WTC11 (cell line): Measurements from ENCODE around the gene SOCS3. TPM values are rescaled to one million over a fixed set of nuclear protein-coding genes. Genes with fewer than 3 reads are reported as not detected.

Source experiments
- ATAC-seq: fragments of 200-7000 bp; cut with Tn5 transposase; 2 replicates; pipeline ENCODE4 v1.10.0; 2021; ENCODE audit warnings: mild to moderate bottlenecking, moderate library complexity
- CTCF ChIA-PET: fragments of 300-600 bp; sonication (Branson Sonifier 250); formaldehyde crosslinking; loops from one replicate; lab custom pipeline; 2021; ENCODE audit warnings: antibody characterized with exemption; lab: Charles Lee
- POLR2A ChIA-PET: fragments of 350-600 bp; sonication (Branson Sonifier 250); formaldehyde crosslinking; loops from one replicate; lab custom pipeline; 2021; ENCODE audit warnings: antibody characterized with exemption; lab: Charles Lee
- DNase-seq: peaks from one replicate; pipeline ENCODE4 v3.0.0; 2021; ENCODE audit warnings: low spot score
- H3K27ac Mint-ChIP-seq: 2 replicates; pipeline ENCODE4 v1.8.0; 2021; ENCODE audit warnings: mixed read lengths
- H3K27me3 Mint-ChIP-seq: 2 replicates; pipeline ENCODE4 v1.8.0; 2021; ENCODE audit warnings: low read depth, mild to moderate bottlenecking, moderate library complexity, mixed read lengths
- H3K36me3 Mint-ChIP-seq: 2 replicates; pipeline ENCODE4 v1.8.0; 2021; ENCODE audit warnings: mixed read lengths
- H3K4me1 Mint-ChIP-seq: 2 replicates; pipeline ENCODE4 v1.8.0; 2022; ENCODE audit warnings: mixed read lengths
- H3K4me3 Mint-ChIP-seq: 2 replicates; pipeline ENCODE4 v1.8.0; 2021; ENCODE audit warnings: mild to moderate bottlenecking, moderate library complexity, mixed read lengths
- H3K9me3 Mint-ChIP-seq: 2 replicates; pipeline ENCODE4 v1.8.0; 2021; ENCODE audit warnings: mixed read lengths
- CTCF ChIP-seq: fragments of 200-600 bp; IDR thresholded peaks from 2 replicates; pipeline ENCODE4 v1.8.0; 2022; ENCODE audit warnings: antibody characterized with exemption
- E2F1 ChIP-seq: sonication (generic); formaldehyde crosslinking; IDR thresholded peaks from 2 replicates; pipeline ENCODE4 v1.8.0; 2022; ENCODE audit warnings: mild to moderate bottlenecking, missing genetic modification reagents
- ETV6 ChIP-seq: sonication (generic); formaldehyde crosslinking; IDR thresholded peaks from 2 replicates; pipeline ENCODE4 v1.8.1; 2022; ENCODE audit warnings: mild to moderate bottlenecking, missing genetic modification reagents
- FOXP1 ChIP-seq: sonication (generic); formaldehyde crosslinking; IDR thresholded peaks from 2 replicates; pipeline ENCODE4 v1.8.0; 2022; ENCODE audit warnings: missing genetic modification reagents, mild to moderate bottlenecking, moderate library complexity, borderline replicate concordance
- GTF2I ChIP-seq: fragments of 250-450 bp; sonication (Bioruptor Pico); conservative IDR thresholded peaks from 2 replicates; pipeline ENCODE4 v1.4.0; 2021; ENCODE audit warnings: mild to moderate bottlenecking
- TEAD4 ChIP-seq: sonication (generic); formaldehyde crosslinking; IDR thresholded peaks from 2 replicates; pipeline ENCODE4 v1.8.0; 2022; ENCODE audit warnings: mild to moderate bottlenecking, missing genetic modification reagents
- ZBTB21 ChIP-seq: sonication (generic); formaldehyde crosslinking; IDR thresholded peaks from 2 replicates; pipeline ENCODE4 v1.8.1; 2023; ENCODE audit warnings: mild to moderate bottlenecking, missing genetic modification reagents, borderline replicate concordance
- ZNF396 ChIP-seq: fragments of 250-450 bp; sonication (Bioruptor Pico); IDR thresholded peaks from 2 replicates; pipeline ENCODE4 v1.8.0; 2021; ENCODE audit warnings: mild to moderate bottlenecking, moderate library complexity, borderline replicate concordance
- ZNF423 ChIP-seq: fragments of 250-450 bp; sonication (Bioruptor Pico); IDR thresholded peaks from 2 replicates; pipeline ENCODE4 v2.1.2; 2022; ENCODE audit warnings: mild to moderate bottlenecking, moderate library complexity
- ZNF425 ChIP-seq: fragments of 250-450 bp; sonication (Bioruptor Pico); conservative IDR thresholded peaks from 2 replicates; pipeline ENCODE4 v1.9.0; 2021; ENCODE audit warnings: mild to moderate bottlenecking
- ZNF512 ChIP-seq: sonication (generic); formaldehyde crosslinking; IDR thresholded peaks from 2 replicates; pipeline ENCODE4 v1.8.1; 2022; ENCODE audit warnings: missing genetic modification reagents, borderline replicate concordance
- total RNA-seq: library from RNA; stranded (reverse); gene quantifications from 3 replicates; pipeline ENCODE4 v1.2.3, GENCODE V29; 2021

SOCS3 gene
- total RNA-seq, 1 experiment from 2014 or later: 23.8 TPM

- TF ChIP-seq ZNF512 (CRISPR knock-in tag): no peak
- TF ChIP-seq CTCF: no peak
- TF ChIP-seq, all 79 proteins: peak for 0
Observed at GRCh38 chr17:78318843-78319242, 41.0 kb downstream of the SOCS3 start (continued).

- POLR2A ChIA-PET: interaction anchor here (1.9 to 3.2 kb wide), 2 partner anchors 41 to 43 kb away, joined by 5 to 11 read pairs; no protein-coding TSS in a partner anchor
- CTCF ChIA-PET: interaction anchor here (1.6 to 4.4 kb wide), 5 partner anchors 11 to 103 kb away, joined by 5 to 23 read pairs (median 7); no protein-coding TSS in a partner anchor
- Mint-ChIP-seq H3K4me1 (peaks cover 54% of the 10 kb centered on the region), H3K36me3 (no peaks in the 10 kb centered on the region), H3K27ac (no peak overlapping the region), H3K27me3 (no peaks in the 10 kb centered on the region), H3K9me3 (no peaks in the 10 kb centered on the region), H3K4me3 (no peak overlapping the region)
- ATAC-seq: no peak
- TF ChIP-seq E2F1 (CRISPR knock-in tag) (no peak), ZNF396 (CRISPR knock-in tag) (no peak), ZNF425 (no peak)
- DNase-seq: no peak
Observed at GRCh38 chr17:78318407-78318806, 41.5 kb downstream of the SOCS3 start.

GRCh38 chr17:78317794-78318400 is 42.0 kb downstream of the SOCS3 start:
- ATAC-seq: peak; percentile 2; the same call in 1 of the 2 replicates
- TF ChIP-seq ZBTB21 (0 out of 2 replicates have a peak, but pooled peaks have one; percentile 20), ZNF423 (CRISPR knock-in tag) (peak; percentile 21; the same call in 1 of the 2 replicates), TEAD4 (CRISPR knock-in tag) (no peak), GTF2I (CRISPR knock-in tag) (no peak), ZNF396 (CRISPR knock-in tag) (no peak), ETV6 (0 out of 2 replicates have a peak, but pooled peaks have one; percentile 7), FOXP1 (CRISPR knock-in tag) (no peak)
- TF ChIP-seq, all 79 proteins: peak for 3
- POLR2A ChIA-PET: interaction anchor here (1.9 to 3.2 kb wide), 2 partner anchors 41 to 43 kb away, joined by 5 to 11 read pairs; no protein-coding TSS in a partner anchor
- H3K9me3 Mint-ChIP-seq: no peaks in the 10 kb centered on the region
- DNase-seq: no peak
- H3K27me3 Mint-ChIP-seq: no peaks in the 10 kb centered on the region
- no peaks in the 10 kb centered on the region for H3K36me3 Mint-ChIP-seq
- peak overlapping the region; percentile 55; the same call in 1 of the 2 replicates for H3K4me3 Mint-ChIP-seq
- H3K4me1 Mint-ChIP-seq: peaks cover 50% of the 10 kb centered on the region
- peak overlapping the region; percentile 98 for H3K27ac Mint-ChIP-seq
- CTCF ChIA-PET: interaction anchor here (1.6 to 4.4 kb wide), 6 partner anchors 12 to 104 kb away, joined by 5 to 23 read pairs (median 8); no protein-coding TSS in a partner anchor
